Measurements from ENCODE around the gene TUT7.

DNA sequence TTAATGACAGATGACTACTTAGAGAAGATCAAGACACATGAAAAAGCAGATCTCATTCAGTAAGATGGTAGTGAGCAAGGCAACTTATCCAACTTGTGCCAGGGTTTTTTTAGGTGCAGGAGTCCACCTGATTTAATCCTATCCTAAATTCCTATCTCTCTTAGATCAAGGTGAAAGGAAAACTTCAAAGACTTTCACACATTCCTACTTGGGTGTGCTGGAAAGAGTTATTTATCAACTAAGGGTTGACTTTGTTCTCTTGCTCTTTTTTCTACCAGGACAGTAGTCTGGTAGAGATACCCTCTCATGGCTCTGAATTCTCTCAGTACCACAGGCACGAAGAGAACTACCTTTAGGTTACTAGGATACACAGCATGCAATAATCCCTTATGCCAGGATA lies 18.2 kb downstream of the TUT7 start:
- TF ChIP-seq SUZ12 (IDR thresholded peaks at IDR 0.05; ENCODE audit: extremely low read depth, insufficient read depth, insufficient read length) (no peak), ZNF274 (IDR thresholded peaks at IDR 0.05; ENCODE audit: low read depth, low read length) (no peak), YY1 (IDR thresholded peaks at IDR 0.05; ENCODE audit: insufficient read depth, insufficient read length) (no peak)
